Endothelial cell of umbilical vein (primary cell): Measurements from ENCODE around the gene SMARCC1.

Source experiments
- JUN ChIP-seq: IDR thresholded peaks from 2 replicates; pipeline ENCODE4 v1.6.1; 2011; ENCODE audit warnings: borderline replicate concordance, low read depth; ENCODE audit not compliant: insufficient read length, insufficient read depth
- POLR2A ChIP-seq: IDR thresholded peaks from 2 replicates; pipeline ENCODE4 v1.6.1; 2012; ENCODE audit warnings: low read depth, mild to moderate bottlenecking, control low read depth, low read length
- TF ChIP-seq, protein P1 (sequence below), 2 donors: IDR thresholded peaks; 1 replicate in 1 of 2; 2 replicates in 1 of 2; pipeline ENCODE4 v1.5.1; 2011; ENCODE audit warnings: low read length in 2 of 2, mild to moderate bottlenecking in 2 of 2, moderate library complexity in 2 of 2, control low read depth in 1 of 2, inconsistent platforms in 1 of 2, low read depth in 1 of 2; ENCODE audit not compliant: insufficient read depth in 1 of 2; ENCODE audit errors: extremely low read depth in 1 of 2

DNA sequence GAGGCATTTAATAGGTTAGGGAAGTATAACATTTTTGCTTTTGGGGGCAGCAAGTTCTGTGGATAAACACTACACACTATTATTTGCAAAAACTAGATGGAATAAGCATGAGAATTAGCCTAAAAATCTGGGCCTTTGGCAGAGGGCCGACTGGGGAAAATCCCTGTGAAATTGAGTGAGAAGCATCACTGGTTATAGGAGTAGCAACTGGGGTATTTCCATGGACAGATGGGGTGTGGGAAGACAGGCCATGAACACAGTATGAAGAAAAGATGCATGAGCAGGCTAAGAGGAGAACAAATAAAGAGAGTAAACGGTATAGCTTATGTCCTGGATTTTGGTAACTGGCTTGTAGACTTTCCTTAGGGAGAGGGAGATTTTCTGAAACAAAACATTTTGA lies 170.1 kb downstream of the SMARCC1 start:
- TF ChIP-seq JUN = no peak
- TF ChIP-seq, protein P1, sequence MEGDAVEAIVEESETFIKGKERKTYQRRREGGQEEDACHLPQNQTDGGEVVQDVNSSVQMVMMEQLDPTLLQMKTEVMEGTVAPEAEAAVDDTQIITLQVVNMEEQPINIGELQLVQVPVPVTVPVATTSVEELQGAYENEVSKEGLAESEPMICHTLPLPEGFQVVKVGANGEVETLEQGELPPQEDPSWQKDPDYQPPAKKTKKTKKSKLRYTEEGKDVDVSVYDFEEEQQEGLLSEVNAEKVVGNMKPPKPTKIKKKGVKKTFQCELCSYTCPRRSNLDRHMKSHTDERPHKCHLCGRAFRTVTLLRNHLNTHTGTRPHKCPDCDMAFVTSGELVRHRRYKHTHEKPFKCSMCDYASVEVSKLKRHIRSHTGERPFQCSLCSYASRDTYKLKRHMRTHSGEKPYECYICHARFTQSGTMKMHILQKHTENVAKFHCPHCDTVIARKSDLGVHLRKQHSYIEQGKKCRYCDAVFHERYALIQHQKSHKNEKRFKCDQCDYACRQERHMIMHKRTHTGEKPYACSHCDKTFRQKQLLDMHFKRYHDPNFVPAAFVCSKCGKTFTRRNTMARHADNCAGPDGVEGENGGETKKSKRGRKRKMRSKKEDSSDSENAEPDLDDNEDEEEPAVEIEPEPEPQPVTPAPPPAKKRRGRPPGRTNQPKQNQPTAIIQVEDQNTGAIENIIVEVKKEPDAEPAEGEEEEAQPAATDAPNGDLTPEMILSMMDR (IDR thresholded peaks at IDR 0.05; ENCODE audit: extremely low read depth in 1 of 2, insufficient read depth in 1 of 2, low read depth in 1 of 2, low read length in 2 of 2) = no peak
- TF ChIP-seq POLR2A = no peak
